Neural crest cell (in vitro differentiated cells): Measurements from ENCODE around the gene SLC7A9. TPM values are rescaled to one million over a fixed set of nuclear protein-coding genes. Genes with fewer than 3 reads are reported as not detected.

Experiments used
- DNase-seq: peaks from one replicate; pipeline ENCODE4 v3.0.0; 2021; ENCODE audit warnings: low read depth, mixed read lengths, low spot score
- H3K27ac Mint-ChIP-seq: one replicate; pipeline ENCODE4 v1.8.0; 2021; ENCODE audit warnings: mild to moderate bottlenecking, mixed read lengths; ENCODE audit not compliant: unreplicated experiment
- H3K27me3 Mint-ChIP-seq: 2 replicates; pipeline ENCODE4 v1.8.0; 2021; ENCODE audit warnings: low read depth, mild to moderate bottlenecking, mixed read lengths
- H3K36me3 Mint-ChIP-seq: 2 replicates; pipeline ENCODE4 v1.8.0; 2021; ENCODE audit warnings: low read depth, mild to moderate bottlenecking, mixed read lengths
- H3K4me1 Mint-ChIP-seq: 2 replicates; pipeline ENCODE4 v1.8.0; 2021; ENCODE audit warnings: mixed read lengths
- H3K4me3 Mint-ChIP-seq: one replicate; pipeline ENCODE4 v1.8.0; 2021; ENCODE audit warnings: mild to moderate bottlenecking, mixed read lengths
- H3K9me3 Mint-ChIP-seq: 2 replicates; pipeline ENCODE4 v1.8.0; 2021; ENCODE audit warnings: mixed read lengths
- CTCF ChIP-seq: fragments of 200-600 bp; sonication (generic); conservative IDR thresholded peaks from 2 replicates; pipeline ENCODE4 v1.5.0; 2021; ENCODE audit warnings: antibody characterized with exemption, mild to moderate bottlenecking
- total RNA-seq: library from RNA; stranded (reverse); gene quantifications from 2 replicates; pipeline ENCODE4 v1.2.1, GENCODE V29; 2021

SLC7A9 gene
- total RNA-seq, 1 donor from 2014 or later, result 0.49 TPM

- Mint-ChIP-seq H3K27me3 (peaks cover 4% of the 10 kb centered on the region), H3K36me3 (no peaks in the 10 kb centered on the region), H3K4me3 (no peak overlapping the region), H3K27ac (no peak overlapping the region), H3K9me3 (no peaks in the 10 kb centered on the region), H3K4me1 (peaks cover 31% of the 10 kb centered on the region)
- no peak for DNase-seq
- TF ChIP-seq CTCF, result no peak
Measured at GRCh38 chr19:32823747-32824102, 45.8 kb downstream of the SLC7A9 start.

- Mint-ChIP-seq H3K27ac (no peak overlapping the region), H3K4me3 (no peak overlapping the region), H3K36me3 (no peaks in the 10 kb centered on the region), H3K27me3 (peaks cover 4% of the 10 kb centered on the region), H3K9me3 (no peaks in the 10 kb centered on the region), H3K4me1 (peaks cover 31% of the 10 kb centered on the region)
- no peak for DNase-seq
- TF ChIP-seq CTCF, result no peak
Measured at GRCh38 chr19:32822916-32823746, 46.4 kb downstream of the SLC7A9 start.

GRCh38 chr19:32819419-32820400, 49.9 kb downstream of the SLC7A9 start:
- Mint-ChIP-seq H3K4me1 (peaks cover 25% of the 10 kb centered on the region), H3K36me3 (no peaks in the 10 kb centered on the region), H3K27me3 (peaks cover 4% of the 10 kb centered on the region), H3K4me3 (no peak overlapping the region), H3K9me3 (no peaks in the 10 kb centered on the region), H3K27ac (peak overlapping the region; percentile 85)
- no peak for DNase-seq
- no peak for TF ChIP-seq CTCF

- TF ChIP-seq CTCF, result no peak
- no peaks in the 10 kb centered on the region for H3K9me3 Mint-ChIP-seq
Measured at GRCh38 chr19:32818536-32818935, 51.0 kb downstream of the SLC7A9 start.

GRCh38 chr19:32817569-32818476, 51.7 kb downstream of the SLC7A9 start:
- no peaks in the 10 kb centered on the region for H3K36me3 Mint-ChIP-seq
- H3K4me1 Mint-ChIP-seq, result peaks cover 21% of the 10 kb centered on the region
- no peaks in the 10 kb centered on the region for H3K9me3 Mint-ChIP-seq
- H3K27me3 Mint-ChIP-seq, result peaks cover 7% of the 10 kb centered on the region
- no peak overlapping the region for H3K27ac Mint-ChIP-seq
- no peak for DNase-seq
- TF ChIP-seq CTCF, result no peak
- H3K4me3 Mint-ChIP-seq, result no peak overlapping the region

More at GRCh38 chr19:32818536-32818935, 51.0 kb downstream of the SLC7A9 start:
- no peak for DNase-seq
- Mint-ChIP-seq H3K36me3 (no peaks in the 10 kb centered on the region), H3K4me1 (peaks cover 22% of the 10 kb centered on the region), H3K27ac (no peak overlapping the region), H3K27me3 (peaks cover 7% of the 10 kb centered on the region), H3K4me3 (no peak overlapping the region)
